ENCODE results near the gene MYH9.

GRCh38 chr22:36423461-36424404, 36.0 kb upstream of the MYH9 start:
- no peak for TF ChIP-seq CTCF (IDR thresholded peaks at IDR 0.05; ENCODE audit: poor library complexity)
- no peak for TF ChIP-seq EZH2phosphoT487 (IDR thresholded peaks at IDR 0.05; ENCODE audit: low read depth, severe bottlenecking, unreplicated experiment)

Data from hepatocyte (in vitro differentiated cells).